ACC112 (cell line): ENCODE data around the gene TACC2.

Experiments used
- H2AFZ ChIP-seq: fragments of 200-600 bp; sonication (generic); one replicate; pipeline ENCODE4 v1.6.0; 2017; ENCODE audit warnings: antibody characterized with exemption, low read length; ENCODE audit not compliant: unreplicated experiment
- H3K27ac ChIP-seq: fragments of 200-600 bp; sonication (generic); 2 replicates; pipeline ENCODE4 v1.5.1; 2014; ENCODE audit warnings: low read depth, mild to moderate bottlenecking, antibody characterized with exemption, low read length, moderate library complexity
- H3K27me3 ChIP-seq: fragments of 200-600 bp; sonication (generic); 2 replicates; pipeline ENCODE4 v1.6.1; 2014; ENCODE audit warnings: mild to moderate bottlenecking, antibody characterized with exemption, low read length, moderate library complexity, mixed read lengths; ENCODE audit not compliant: insufficient read depth
- H3K36me3 ChIP-seq: fragments of 200-600 bp; sonication (generic); 2 replicates; pipeline ENCODE4 v1.6.1; 2016; ENCODE audit warnings: mild to moderate bottlenecking, antibody characterized with exemption, low read length, moderate library complexity, mixed read lengths; ENCODE audit not compliant: insufficient read depth
- H3K4me1 ChIP-seq: fragments of 200-600 bp; sonication (generic); one replicate; pipeline ENCODE4 v1.6.1; 2016; ENCODE audit warnings: low read length, mixed read lengths; ENCODE audit not compliant: insufficient read depth, unreplicated experiment, control insufficient read depth
- H3K4me3 ChIP-seq: fragments of 200-600 bp; sonication (generic); 2 replicates; pipeline ENCODE4 v1.5.1; 2014; ENCODE audit warnings: mild to moderate bottlenecking, low read depth, low read length
- H3K79me2 ChIP-seq: fragments of 200-600 bp; sonication (generic); one replicate; pipeline ENCODE4 v1.6.0; 2016; ENCODE audit warnings: low read length; ENCODE audit not compliant: control insufficient read depth, unreplicated experiment, insufficient read depth

The TACC2 gene

DNA sequence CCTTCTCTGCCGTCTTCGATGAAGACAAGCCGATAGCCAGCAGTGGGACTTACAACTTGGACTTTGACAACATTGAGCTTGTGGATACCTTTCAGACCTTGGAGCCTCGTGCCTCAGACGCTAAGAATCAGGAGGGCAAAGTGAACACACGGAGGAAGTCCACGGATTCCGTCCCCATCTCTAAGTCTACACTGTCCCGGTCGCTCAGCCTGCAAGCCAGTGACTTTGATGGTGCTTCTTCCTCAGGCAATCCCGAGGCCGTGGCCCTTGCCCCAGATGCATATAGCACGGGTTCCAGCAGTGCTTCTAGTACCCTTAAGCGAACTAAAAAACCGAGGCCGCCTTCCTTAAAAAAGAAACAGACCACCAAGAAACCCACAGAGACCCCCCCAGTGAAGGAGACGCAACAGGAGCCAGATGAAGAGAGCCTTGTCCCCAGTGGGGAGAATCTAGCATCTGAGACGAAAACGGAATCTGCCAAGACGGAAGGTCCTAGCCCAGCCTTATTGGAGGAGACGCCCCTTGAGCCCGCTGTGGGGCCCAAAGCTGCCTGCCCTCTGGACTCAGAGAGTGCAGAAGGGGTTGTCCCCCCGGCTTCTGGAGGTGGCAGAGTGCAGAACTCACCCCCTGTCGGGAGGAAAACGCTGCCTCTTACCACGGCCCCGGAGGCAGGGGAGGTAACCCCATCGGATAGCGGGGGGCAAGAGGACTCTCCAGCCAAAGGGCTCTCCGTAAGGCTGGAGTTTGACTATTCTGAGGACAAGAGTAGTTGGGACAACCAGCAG lies 221.7 kb downstream of the TACC2 start:
- Histone ChIP-seq H3K4me3 (no peak overlapping the region), H3K4me1 (no peaks in the 10 kb centered on the region), H2AFZ (no peak overlapping the region), H3K27ac (no peak overlapping the region), H3K36me3 (no peaks in the 10 kb centered on the region), H3K79me2 (no peaks in the 10 kb centered on the region), H3K27me3 (no peaks in the 10 kb centered on the region)

DNA sequence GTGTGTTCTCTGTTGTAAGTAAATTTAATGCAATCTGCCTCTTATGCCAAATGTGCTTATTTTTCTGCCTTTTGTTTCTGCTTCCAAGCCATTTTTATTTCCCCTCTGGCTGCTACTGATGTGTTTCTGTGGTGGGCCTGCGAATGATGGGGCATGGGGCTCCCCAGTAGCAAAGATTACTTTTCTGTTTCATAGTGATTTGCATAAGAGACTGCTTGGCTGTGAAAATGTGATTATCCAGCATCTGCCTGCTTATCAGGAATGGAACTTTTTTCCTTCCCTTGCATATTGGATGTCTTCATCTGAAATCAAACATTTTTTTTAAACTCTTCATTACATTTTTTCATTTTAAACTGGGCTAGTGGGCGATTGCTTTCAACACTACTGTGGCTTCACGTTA lies 224.4 kb downstream of the TACC2 start:
- Histone ChIP-seq H3K27me3 (no peaks in the 10 kb centered on the region), H3K4me1 (no peaks in the 10 kb centered on the region), H2AFZ (no peak overlapping the region), H3K4me3 (no peak overlapping the region), H3K79me2 (no peaks in the 10 kb centered on the region), H3K36me3 (no peaks in the 10 kb centered on the region), H3K27ac (no peak overlapping the region)

DNA sequence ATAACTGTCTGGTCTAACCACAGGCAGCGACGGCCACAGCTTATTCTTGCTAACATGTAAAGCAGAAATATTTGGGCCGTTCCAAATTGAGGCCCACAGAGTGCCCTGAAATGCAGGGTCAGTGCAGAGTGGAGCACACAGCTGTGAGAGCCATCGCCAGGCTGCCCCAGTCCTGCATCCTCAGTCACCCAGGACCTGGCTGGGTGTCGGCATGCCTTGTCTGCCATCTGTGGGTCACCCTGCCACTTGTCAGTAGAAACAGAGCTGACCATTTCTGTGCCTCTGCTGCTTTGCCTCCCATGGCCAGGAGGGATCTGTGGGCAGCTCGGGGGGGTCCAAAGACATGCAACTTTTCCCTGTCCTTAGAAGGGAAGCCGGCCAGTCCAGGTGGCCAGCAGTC lies 224.8 kb downstream of the TACC2 start:
- no peaks in the 10 kb centered on the region for H3K4me1 ChIP-seq
- H3K36me3 ChIP-seq = no peaks in the 10 kb centered on the region
- no peak overlapping the region for H3K27ac ChIP-seq

DNA sequence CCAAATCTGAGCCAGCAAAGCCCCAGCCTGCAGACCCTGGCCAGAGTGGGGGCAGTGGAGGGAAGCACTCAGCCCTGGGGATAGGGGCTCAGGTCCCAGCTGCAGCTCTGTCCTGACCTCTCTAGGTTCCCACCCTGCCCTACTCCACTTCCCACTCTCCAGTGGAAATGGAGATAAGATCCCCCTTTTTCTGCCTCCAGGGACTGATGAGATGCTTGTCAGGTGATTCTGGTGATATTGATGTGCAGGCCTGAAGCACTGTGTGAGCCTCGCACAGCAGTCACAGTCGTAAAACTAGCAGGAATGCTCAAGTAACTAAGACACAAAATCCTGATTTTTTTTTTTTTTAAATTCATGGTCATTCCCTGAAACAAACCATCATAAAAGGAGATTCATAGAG lies 227.1 kb downstream of the TACC2 start:
- H3K27ac ChIP-seq = no peak overlapping the region
- no peak overlapping the region for H3K4me3 ChIP-seq
- H2AFZ ChIP-seq = no peak overlapping the region
- H3K79me2 ChIP-seq = no peaks in the 10 kb centered on the region
- H3K36me3 ChIP-seq = no peaks in the 10 kb centered on the region
- no peaks in the 10 kb centered on the region for H3K27me3 ChIP-seq
- no peaks in the 10 kb centered on the region for H3K4me1 ChIP-seq

More for the DNA sequence above, 224.8 kb downstream of the TACC2 start:
- no peak overlapping the region for H2AFZ ChIP-seq
- H3K79me2 ChIP-seq = no peaks in the 10 kb centered on the region
- no peaks in the 10 kb centered on the region for H3K27me3 ChIP-seq
- H3K4me3 ChIP-seq = no peak overlapping the region

DNA sequence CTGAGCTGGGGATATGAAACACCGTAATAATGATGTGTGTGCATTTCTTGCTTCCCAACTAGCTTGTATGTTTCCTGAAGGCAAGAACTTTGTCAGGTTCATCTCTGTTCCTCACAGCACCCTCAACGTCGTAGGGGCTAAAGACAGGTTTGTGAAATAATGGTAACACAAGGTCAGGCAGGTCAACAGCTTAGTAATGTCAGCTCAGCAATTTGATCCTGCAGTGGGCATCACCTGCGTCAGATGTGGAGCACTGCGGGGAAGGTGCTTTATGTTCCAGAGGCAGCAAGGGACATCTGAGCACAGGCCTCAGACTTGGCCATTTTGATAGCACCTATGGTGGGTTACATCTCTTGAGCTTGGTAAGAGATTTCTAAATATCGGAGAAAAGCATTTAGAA lies 230.4 kb downstream of the TACC2 start:
- H3K4me1 ChIP-seq = no peaks in the 10 kb centered on the region
- H3K27me3 ChIP-seq = no peaks in the 10 kb centered on the region
- H3K36me3 ChIP-seq = no peaks in the 10 kb centered on the region
- H2AFZ ChIP-seq = no peak overlapping the region
- no peak overlapping the region for H3K27ac ChIP-seq
- H3K79me2 ChIP-seq = no peaks in the 10 kb centered on the region
- H3K4me3 ChIP-seq = no peak overlapping the region

DNA sequence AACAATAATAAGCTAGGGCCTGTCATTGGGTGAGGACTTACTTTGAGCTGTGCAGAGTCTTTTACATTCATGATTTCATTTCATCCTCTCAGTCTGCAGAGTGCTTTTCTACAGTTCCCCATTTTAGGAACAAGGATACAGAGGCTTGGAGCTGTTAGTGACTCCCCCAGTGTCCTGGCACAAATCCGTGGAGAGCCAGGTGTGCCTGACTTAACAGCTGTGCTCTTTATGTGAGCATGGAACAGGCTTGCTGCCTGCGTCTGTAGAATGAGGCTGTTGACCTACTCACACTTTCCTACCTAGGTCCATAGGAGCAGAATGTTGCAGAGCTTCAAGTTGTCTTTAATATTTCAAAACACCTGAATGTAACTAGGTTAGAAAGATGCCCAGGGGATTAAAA lies 231.8 kb downstream of the TACC2 start:
- Histone ChIP-seq H2AFZ (no peak overlapping the region), H3K4me1 (no peaks in the 10 kb centered on the region), H3K27me3 (no peaks in the 10 kb centered on the region), H3K4me3 (no peak overlapping the region), H3K79me2 (no peaks in the 10 kb centered on the region), H3K36me3 (no peaks in the 10 kb centered on the region), H3K27ac (no peak overlapping the region)

DNA sequence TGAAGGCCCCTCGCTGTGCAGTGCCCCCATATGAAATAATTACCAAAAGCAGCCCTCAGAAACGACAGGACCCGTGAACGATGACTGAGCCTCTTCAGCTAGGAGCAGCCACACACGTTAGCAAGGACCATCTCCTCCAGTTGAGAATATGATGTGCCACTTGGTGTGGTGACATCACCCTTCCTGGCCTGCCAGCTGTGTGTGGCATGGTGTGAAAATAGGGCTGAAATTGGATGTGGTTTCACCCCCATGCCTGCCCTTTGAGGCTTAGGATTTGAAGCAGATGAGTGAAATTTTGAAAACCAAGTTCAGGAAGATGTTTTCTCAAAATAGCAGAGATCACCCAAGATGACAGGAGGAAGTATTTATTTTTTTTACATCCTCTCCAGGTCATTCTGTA lies 233.0 kb downstream of the TACC2 start:
- Histone ChIP-seq H3K4me3 (no peak overlapping the region), H3K4me1 (no peaks in the 10 kb centered on the region), H3K36me3 (no peaks in the 10 kb centered on the region), H3K27me3 (no peaks in the 10 kb centered on the region), H3K79me2 (no peaks in the 10 kb centered on the region), H3K27ac (no peak overlapping the region), H2AFZ (no peak overlapping the region)

DNA sequence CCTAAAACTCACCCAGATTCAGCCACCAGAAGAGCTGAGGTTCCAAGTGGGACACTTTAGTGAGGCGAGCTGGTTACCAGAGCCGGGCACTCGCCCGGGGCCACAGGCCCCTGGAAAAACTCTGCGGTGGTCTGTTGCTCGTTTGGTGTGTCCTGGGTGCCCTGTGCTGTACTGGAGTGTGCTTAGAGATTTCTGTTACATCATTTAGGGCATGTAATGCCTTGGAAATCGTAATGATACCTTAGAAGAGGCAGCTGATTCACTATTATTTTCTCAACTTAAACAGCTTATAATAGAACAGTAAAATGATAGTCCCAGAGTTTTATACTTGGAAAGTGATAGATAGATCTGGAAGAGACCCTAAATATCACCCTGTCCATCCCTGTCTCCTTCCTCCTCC lies 233.7 kb downstream of the TACC2 start:
- Histone ChIP-seq H3K4me1 (no peaks in the 10 kb centered on the region), H2AFZ (no peak overlapping the region), H3K27ac (no peak overlapping the region), H3K27me3 (no peaks in the 10 kb centered on the region), H3K4me3 (no peak overlapping the region), H3K79me2 (no peaks in the 10 kb centered on the region), H3K36me3 (no peaks in the 10 kb centered on the region)

DNA sequence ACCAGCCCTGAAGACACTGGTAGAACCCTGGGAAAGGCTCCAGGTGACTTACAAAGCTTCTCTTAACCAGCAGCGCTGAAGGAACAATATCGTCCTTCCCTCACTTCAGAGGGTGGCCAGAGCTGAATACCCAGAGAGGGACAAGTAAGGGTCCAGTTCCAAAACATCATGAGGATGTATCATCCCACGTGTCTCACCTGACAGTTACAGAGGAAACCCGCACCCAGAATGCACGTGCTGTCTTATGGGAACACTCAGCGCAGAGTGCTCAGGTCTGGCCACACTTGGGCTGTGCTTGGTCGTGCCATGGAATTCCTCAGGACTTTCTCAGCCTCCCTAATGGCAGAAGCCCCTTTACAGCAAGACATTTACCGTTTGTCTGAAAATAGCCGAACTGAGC lies 235.2 kb downstream of the TACC2 start:
- Histone ChIP-seq H3K4me1 (no peaks in the 10 kb centered on the region), H3K36me3 (no peaks in the 10 kb centered on the region), H2AFZ (no peak overlapping the region), H3K79me2 (no peaks in the 10 kb centered on the region), H3K27ac (no peak overlapping the region), H3K27me3 (no peaks in the 10 kb centered on the region), H3K4me3 (no peak overlapping the region)

DNA sequence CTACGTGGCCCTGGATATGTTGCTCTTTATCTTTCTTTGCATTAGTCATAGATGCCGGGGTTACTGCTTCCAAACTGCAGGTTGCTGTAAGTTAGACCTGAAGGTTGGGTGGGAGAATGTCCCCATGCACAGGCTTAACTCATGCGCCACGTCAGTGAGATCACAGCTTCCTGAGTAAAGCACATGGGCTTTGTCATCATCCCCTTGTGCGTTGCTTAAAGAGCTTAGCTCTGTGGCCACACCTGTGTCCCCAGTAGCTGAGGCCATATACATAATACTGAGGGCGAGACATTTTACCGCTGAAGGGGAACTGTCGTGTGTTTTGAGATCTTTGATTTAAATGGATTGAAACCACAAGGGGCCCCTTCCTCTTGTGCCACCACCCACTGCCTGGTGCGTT lies 236.4 kb downstream of the TACC2 start:
- no peak overlapping the region for H3K4me3 ChIP-seq
- no peaks in the 10 kb centered on the region for H3K36me3 ChIP-seq
- no peak overlapping the region for H3K27ac ChIP-seq
- no peaks in the 10 kb centered on the region for H3K79me2 ChIP-seq
- no peaks in the 10 kb centered on the region for H3K4me1 ChIP-seq
- no peaks in the 10 kb centered on the region for H3K27me3 ChIP-seq
- H2AFZ ChIP-seq = no peak overlapping the region

DNA sequence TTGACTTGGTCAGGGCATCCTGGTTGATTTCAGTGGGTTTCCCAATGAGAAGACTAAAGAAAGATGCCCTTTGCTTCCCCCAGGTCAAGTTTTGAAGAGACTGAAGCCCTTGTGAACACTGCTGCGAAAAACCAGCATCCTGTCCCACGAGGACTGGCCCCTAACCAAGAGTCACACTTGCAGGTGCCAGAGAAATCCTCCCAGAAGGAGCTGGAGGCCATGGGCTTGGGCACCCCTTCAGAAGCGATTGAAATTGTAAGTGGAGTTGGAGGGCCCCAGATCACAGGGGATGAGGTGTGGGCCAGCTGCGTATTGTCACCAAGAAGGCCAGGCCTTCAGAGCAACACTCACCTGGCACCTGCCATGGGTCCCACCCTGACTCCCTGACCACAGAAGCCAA lies 238.8 kb downstream of the TACC2 start:
- H3K79me2 ChIP-seq = no peaks in the 10 kb centered on the region
- H2AFZ ChIP-seq = no peak overlapping the region
- H3K36me3 ChIP-seq = no peaks in the 10 kb centered on the region
- H3K4me1 ChIP-seq = no peaks in the 10 kb centered on the region
- H3K27ac ChIP-seq = no peak overlapping the region
- H3K4me3 ChIP-seq = no peak overlapping the region
- no peaks in the 10 kb centered on the region for H3K27me3 ChIP-seq
